Femur (tissue), 1 donor: ENCODE measurements around the gene KDELR1.
A peak's percentile ranks its signal among the peaks of the same experiment; 100 is the strongest.
"Not testable (repeated sequence)": the region's sequence is repeated elsewhere in the genome, so short reads cannot be mapped to it uniquely, and the experiment has no call there.

Source experiments
- DNase-seq: peaks from one replicate; pipeline ENCODE4 v3.0.0-alpha.2; 2017

Gene KDELR1

GRCh38 chr19:48397263-48398101 lies 6.1 kb upstream of the KDELR1 start:
- no peak for DNase-seq

- no peak for DNase-seq
Measured at GRCh38 chr19:48396824-48397176, 5.4 kb upstream of the KDELR1 start.

GRCh38 chr19:48396016-48396823 lies 4.9 kb upstream of the KDELR1 start:
- DNase-seq = no peak

GRCh38 chr19:48395499-48395898 lies 4.1 kb upstream of the KDELR1 start:
- no peak for DNase-seq

GRCh38 chr19:48395170-48395455 lies 3.8 kb upstream of the KDELR1 start:
- no peak for DNase-seq

DNA sequence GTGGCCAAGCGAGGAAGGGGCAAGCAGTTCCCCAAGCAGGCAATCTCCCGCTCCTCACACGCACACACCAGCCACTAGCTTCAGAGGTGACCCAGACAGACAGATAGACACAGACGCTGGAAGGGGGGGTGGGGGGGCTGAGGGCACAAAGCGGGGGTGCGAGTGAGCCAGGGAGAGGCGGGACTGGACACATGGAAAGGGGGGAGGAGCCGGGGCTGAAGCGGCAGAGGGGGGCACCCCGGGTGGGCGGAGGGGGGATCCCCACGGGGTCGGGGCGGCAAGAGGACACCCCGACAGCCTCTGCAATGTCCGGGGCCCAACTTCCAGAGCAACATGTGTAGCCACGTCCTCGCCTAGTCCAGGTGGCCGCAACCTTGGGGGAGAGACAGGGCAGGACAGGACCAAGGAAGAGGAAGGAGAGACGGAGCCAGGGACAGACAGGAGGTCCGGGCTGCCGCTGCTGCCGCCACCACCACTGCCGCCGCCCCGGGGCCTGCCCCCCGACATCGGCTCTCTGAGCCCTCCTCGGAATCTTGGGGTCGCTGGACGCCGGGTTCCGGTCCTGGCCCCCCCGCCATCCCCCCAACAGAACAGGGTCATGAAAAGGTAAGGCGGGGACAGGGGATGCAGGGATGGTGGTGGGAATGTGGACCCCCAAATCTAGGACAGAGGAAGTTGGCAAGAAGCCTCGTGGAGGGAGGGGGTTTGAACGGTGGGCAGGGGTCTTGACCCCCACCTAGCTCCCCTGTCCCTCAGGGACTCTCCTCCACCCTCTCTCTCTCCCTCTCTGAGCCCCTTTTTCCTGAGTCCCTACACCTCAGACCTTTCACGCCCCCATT lies 3.2 kb upstream of the KDELR1 start:
- no peak for DNase-seq

GRCh38 chr19:48393559-48394330 lies 2.4 kb upstream of the KDELR1 start, which contains the start of gene GRIN2D:
TSS of gene GRIN2D (plus strand) at chr19:48393668. CDS start at chr19:48398393, 4,725 bp downstream.
- peak; percentile 71 for DNase-seq

- no peak for DNase-seq
Measured at GRCh38 chr19:48392860-48393558, 1.7 kb upstream of the KDELR1 start.

DNA sequence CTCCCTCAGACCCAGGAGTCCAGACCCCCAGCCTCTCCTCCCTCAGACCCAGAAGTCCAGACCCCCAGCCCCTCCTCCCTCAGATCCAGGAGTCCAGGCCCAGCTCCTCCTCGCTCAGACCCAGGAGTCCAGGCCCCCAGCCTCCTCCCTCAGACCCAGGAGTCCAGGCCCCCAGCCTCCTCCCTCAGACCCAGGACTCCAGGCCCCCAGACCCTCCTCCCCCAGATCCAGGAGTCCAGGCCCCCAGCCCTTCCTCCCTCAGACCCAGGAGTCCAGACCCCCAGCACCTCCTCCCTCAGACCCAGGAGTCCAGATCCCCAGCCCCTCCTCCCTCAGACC lies 624 bp upstream of the KDELR1 start:
- DNase-seq = not testable (repeated sequence)

DNA sequence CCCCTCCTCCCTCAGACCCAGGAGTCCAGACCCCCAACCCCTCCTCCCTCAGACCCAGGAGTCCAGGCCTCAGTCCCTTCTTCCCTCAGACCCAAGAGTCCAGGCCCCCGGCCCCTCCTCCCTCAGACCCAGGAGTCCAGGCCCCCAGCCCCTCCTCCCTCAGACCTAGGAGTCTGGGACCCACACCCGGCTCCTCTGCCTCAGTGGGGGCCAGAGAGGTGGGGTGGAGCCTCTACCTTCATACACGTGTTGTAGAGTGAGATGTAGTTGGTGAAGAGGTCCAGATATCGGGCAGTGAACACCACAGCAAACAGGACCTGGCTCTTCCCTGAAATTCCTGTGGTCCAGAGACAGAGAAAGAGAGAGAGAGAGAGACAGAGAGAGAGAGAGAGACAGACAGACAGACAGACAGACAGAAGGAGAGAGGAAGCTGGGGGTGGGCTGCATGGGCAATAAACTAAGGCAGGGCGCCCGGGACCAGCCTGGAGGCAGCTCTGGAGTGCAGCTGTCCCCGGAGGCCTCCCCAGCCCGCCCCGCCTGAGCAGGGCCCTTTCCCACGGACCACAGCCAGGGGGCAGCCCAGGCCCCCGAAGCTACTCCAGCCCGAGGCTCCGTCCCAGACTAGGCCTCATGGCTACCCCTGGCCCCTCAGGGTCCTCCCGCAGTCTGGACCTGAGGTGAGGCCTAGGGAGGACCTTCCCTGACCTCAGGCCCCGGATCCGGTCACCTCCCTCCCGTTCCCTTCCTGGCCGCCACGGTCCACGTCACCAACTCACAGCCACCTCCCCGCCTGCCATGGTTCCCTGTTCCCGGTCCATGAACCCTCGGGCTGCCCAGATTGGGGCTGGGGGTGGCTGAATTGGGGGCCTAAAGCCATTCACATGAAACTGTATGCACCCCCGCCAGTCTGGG lies 907 bp downstream of the KDELR1 start:
- DNase-seq = peak; percentile 81

DNA sequence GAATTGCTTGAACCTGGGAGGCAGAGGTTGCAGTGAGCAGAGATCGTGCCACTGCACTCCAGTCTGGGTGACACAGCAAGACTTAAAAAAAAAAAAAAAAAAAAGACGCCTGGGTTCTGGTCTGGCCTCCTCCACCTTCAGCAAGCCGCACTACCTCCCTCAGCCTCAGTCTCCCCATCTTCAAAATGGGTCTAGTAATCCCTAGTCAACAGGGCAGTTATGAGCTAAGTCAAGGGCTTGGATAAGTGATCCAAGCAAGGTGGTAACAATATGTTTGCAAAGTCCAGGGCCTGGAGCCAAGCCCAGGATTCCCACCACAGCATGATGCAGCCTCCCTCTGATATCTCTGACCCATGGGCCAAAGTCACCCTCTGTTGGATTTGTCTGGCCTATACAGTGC lies 4.4 kb downstream of the KDELR1 start:
- DNase-seq = no peak

GRCh38 chr19:48385461-48386087 lies 5.8 kb downstream of the KDELR1 start:
- no peak for DNase-seq

DNA sequence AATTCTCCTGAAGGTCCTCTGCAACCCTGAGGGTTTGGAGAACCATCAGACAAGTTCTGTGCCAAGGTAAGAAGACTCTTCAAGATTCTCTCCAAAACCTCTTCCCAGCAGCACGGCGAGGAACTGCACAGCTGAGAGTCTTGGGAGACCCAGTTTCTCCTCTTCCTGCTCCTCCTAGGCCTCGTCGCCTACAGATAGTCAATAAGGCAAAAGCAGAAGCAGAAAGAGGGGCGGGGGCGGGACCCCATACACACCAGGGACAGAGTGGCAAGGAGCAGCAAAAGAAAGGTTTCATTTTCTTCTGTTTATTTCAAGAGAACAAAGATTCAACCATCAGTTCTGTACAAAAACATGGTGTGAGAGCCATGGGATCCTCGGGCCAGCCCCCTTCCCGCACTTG lies 9.1 kb downstream of the KDELR1 start:
- no peak for DNase-seq

DNA sequence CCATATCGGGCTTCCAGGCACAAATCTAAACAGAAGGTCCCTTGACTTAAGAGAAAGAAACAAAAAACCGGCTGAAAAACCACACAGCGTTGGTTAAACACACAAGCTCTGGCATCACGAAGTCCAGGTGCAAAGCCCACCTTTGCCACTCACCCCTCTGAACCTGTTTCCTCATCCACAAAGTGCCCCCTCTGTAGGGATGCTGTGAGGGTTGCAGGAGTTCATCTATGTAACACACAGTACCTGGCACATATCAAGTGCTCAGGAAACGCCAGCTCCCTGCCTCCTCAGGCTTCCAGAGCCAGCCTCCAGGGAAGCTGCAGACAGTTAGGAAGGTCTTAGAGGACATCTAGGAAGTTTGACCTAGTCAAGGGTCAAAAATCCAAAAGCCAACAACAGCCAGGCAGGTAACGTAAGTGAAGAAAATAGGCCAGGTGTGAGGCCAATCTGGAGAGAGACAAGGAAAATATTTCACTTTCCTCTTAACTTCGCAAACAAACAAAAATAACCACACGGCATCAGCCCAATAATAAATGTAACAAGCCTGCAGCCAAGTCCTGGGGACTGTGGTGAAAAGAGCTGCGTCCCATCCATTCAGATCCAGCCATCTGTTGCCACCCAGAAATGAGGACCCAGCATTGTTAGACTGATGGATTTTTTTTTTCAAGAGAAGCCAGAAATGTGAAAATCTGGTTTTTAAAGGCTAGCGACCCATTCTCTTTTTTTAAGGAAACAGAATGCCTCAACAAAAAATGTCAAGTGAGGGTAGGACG lies 10.0 kb downstream of the KDELR1 start:
- no peak for DNase-seq

DNA sequence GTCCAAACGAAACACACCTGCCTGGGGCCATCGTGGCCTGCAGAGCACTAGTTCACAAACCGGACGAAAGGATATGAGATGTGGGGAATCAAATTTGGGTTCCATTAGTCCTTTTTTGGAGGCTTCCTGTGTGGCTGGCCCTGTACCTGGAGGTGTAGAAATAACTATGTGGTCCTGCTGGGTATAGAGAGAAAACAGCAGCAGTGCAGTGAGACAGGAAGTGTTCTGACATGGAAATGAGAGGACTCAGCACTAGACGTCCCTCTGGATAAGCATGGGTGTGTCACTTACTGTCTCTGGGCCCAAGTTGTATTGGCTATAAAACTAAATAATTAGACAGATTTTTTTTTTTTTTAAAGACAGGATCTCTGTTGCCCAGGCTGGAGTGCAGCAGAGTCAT lies 12.3 kb downstream of the KDELR1 start:
- no peak for DNase-seq

DNA sequence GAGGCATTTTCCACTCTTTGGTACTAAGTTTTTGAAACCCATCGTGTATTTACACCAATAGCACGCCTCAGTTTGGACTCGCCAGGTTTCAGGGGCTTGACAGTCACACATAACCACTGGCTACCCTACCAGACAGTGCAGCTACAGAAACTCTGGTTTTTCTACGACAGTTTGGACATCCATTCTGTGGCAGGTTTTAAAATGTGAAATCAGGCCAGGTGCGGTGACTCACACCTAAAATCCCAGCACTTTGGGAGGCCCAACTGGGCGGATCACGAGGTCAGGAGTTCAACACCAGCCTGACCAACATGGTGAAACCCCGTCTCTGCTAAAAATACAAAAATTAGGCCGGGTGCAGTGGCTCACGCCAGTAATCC lies 13.2 kb downstream of the KDELR1 start:
- DNase-seq = no peak

- no peak for DNase-seq
Measured at GRCh38 chr19:48373567-48373966, 17.8 kb downstream of the KDELR1 start.

- DNase-seq = no peak
Measured at GRCh38 chr19:48372904-48373303, 18.4 kb downstream of the KDELR1 start.

DNA sequence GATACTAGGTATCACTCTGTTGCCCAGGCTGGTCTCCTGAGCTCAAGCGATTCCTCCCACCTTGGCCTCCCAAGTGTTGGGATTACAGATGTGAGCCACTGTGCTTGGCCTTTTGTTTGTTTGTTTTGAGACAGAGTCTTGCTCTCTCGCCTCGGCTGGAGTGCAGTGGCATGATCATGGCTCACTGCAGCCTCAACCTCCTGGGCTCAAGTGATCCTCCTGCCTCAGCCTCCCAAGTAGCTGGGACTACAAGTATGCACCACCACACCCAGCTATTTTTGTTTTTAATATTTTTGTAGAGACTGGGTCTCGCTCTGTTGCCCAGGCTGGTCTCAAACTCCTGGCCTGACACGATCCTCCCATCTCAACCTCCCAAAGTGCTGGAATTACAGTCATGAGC lies 19.6 kb downstream of the KDELR1 start:
- DNase-seq = not testable (repeated sequence)

GRCh38 chr19:48371367-48371766 lies 20.0 kb downstream of the KDELR1 start:
- DNase-seq = no peak
